ENCODE results near the gene ANKRD42.

DNA sequence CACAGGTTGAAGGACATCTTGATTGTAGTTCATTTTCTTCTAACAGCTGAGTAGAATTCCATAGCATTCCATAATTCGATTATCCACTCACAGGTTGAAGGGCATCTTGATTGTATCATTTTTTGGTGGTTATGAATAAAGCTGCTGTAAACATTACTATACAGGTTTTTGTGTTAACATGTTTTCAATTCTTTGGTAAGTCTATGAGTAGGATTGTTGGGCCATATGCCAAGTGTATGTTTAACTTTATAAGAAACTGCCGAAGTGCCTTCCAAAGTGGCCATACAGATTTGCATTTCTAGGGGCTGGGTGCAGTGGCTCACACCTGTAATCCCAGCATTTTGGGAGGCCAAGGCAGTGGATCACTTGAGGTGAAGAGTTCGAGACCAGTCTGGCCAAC, 44.6 kb downstream of the ANKRD42 start:
- TF ChIP-seq, protein P1, sequence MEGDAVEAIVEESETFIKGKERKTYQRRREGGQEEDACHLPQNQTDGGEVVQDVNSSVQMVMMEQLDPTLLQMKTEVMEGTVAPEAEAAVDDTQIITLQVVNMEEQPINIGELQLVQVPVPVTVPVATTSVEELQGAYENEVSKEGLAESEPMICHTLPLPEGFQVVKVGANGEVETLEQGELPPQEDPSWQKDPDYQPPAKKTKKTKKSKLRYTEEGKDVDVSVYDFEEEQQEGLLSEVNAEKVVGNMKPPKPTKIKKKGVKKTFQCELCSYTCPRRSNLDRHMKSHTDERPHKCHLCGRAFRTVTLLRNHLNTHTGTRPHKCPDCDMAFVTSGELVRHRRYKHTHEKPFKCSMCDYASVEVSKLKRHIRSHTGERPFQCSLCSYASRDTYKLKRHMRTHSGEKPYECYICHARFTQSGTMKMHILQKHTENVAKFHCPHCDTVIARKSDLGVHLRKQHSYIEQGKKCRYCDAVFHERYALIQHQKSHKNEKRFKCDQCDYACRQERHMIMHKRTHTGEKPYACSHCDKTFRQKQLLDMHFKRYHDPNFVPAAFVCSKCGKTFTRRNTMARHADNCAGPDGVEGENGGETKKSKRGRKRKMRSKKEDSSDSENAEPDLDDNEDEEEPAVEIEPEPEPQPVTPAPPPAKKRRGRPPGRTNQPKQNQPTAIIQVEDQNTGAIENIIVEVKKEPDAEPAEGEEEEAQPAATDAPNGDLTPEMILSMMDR (IDR thresholded peaks at IDR 0.05; ENCODE audit: low read length), result no peak
- TF ChIP-seq EZH2 (optimal IDR thresholded peaks at IDR 0.05; ENCODE audit: low read depth, low read length) (no peak), EZH2phosphoT487 (IDR thresholded peaks at IDR 0.05; ENCODE audit: low read length) (no peak)

Data from MM.1S (cell line).